Body of pancreas (tissue), 4 donors: ENCODE data around the gene GMPR2. TPM values are rescaled to one million over a fixed set of nuclear protein-coding genes. Genes with fewer than 3 reads are reported as not detected.

ENCODE experiments used
- ATAC-seq: fragments of 150-250 bp; one replicate; pipeline ENCODE4 v1.9.1; 2016
- DNase-seq, 4 donors: peaks; one replicate each; pipeline ENCODE4 v3.0.0-alpha.2; 2019
- H3K27ac ChIP-seq, 4 donors: fragments of 200-600 bp; sonication (generic); 1 replicate in 3 of 4; 2 replicates in 1 of 4; pipeline versions ENCODE4 v1.5.1 to v1.6.1; 2016 to 2019; ENCODE audit warnings: mild to moderate bottlenecking in 1 of 4, mixed read lengths in 1 of 4, moderate library complexity in 1 of 4
- H3K27me3 ChIP-seq, 2 donors: fragments of 200-600 bp; sonication (generic); one replicate each; pipeline ENCODE4 v1.6.0; 2016; ENCODE audit warnings: mild to moderate bottlenecking in 1 of 2
- H3K36me3 ChIP-seq, 2 donors: fragments of 200-600 bp; sonication (generic); replicated peaks in 1 of 2; 2 replicates each; pipeline ENCODE4 v1.5.1; 2016; ENCODE audit warnings: low read depth in 2 of 2; ENCODE audit not compliant: insufficient read depth in 1 of 2
- H3K4me1 ChIP-seq: fragments of 200-600 bp; sonication (generic); one replicate; pipeline ENCODE4 v1.6.0; 2016
- H3K4me3 ChIP-seq, 2 donors: fragments of 200-600 bp; sonication (generic); 1 replicate in 1 of 2; 2 replicates in 1 of 2; pipeline ENCODE4 v1.5.1; 2016 to 2019
- H3K9me3 ChIP-seq, 3 donors: fragments of 200-600 bp; sonication (generic); 1 replicate in 2 of 3; 2 replicates in 1 of 3; pipeline ENCODE4 v1.5.1; 2016
- CTCF ChIP-seq, 7 experiments: fragments of 450-650 bp in 4 of 7; fragments of 200-600 bp in 3 of 7; sonication (generic) in 3 of 7; IDR thresholded peaks; one replicate each; pipeline ENCODE4 v1.5.1; 2016 to 2019; ENCODE audit warnings: antibody characterized with exemption in 7 of 7
- POLR2A ChIP-seq, 3 donors: fragments of 450-650 bp; IDR thresholded peaks; one replicate each; pipeline ENCODE4 v1.6.1; 2016; ENCODE audit warnings: antibody characterized with exemption in 3 of 3, mild to moderate bottlenecking in 2 of 3
- WGBS, 2 donors: methylation state at CpG; one replicate each; pipeline ENCODE4 v1.1.5; 2017; 5-methylcytosine and 5-hydroxymethylcytosine counted together
- intact Hi-C: fragments of 100-400 bp; cut with DNase I; formaldehyde crosslinking; loops from one replicate; pipeline ENCODE4 v1.15.1; 2023
- total RNA-seq, 2 donors: library from RNA; depleted of rRNA; stranded (reverse); fragments of >200 nt; gene quantifications; one replicate each; pipeline ENCODE4 v1.1.0, GENCODE V29; 2016

GMPR2 gene
- total RNA-seq, 2 donors from 2014 or later = 30.9 to 41.9 TPM

- H3K27ac ChIP-seq = no peak overlapping the region
- intact Hi-C loops = no loop called here
- no peak overlapping the region for H3K4me3 ChIP-seq
- no peak for ATAC-seq
- peak in 1 of 4 donors; percentile 10 for DNase-seq
- no peaks in the 10 kb centered on the region for H3K27me3 ChIP-seq
- TF ChIP-seq POLR2A (IDR thresholded peaks at IDR 0.05) (no peak), CTCF (IDR thresholded peaks at IDR 0.05) (no peak)
- H3K36me3 ChIP-seq = peaks cover 6 to 22% of the 10 kb centered on the region in 2 donors
- no peaks in the 10 kb centered on the region for H3K9me3 ChIP-seq
- peaks cover 4% of the 10 kb centered on the region for H3K4me1 ChIP-seq
- WGBS, 2 donors = 86 to 89% methylated on average over 11 of the region's 11 CpGs
Measured at GRCh38 chr14:24206260-24207103, 26.2 kb upstream of the GMPR2 start.

- H3K27me3 ChIP-seq = no peaks in the 10 kb centered on the region
- no peak overlapping the region for H3K27ac ChIP-seq
- TF ChIP-seq POLR2A (IDR thresholded peaks at IDR 0.05) (no peak), CTCF (IDR thresholded peaks at IDR 0.05) (no peak)
- peak in 1 of 4 donors; percentile 7 for DNase-seq
- H3K9me3 ChIP-seq = no peaks in the 10 kb centered on the region
- H3K4me3 ChIP-seq = no peak overlapping the region
- H3K36me3 ChIP-seq = peaks cover 6 to 22% of the 10 kb centered on the region in 2 donors
- peaks cover 9% of the 10 kb centered on the region for H3K4me1 ChIP-seq
- 92 to 93% methylated on average over 5 of the region's 5 CpGs for WGBS, 2 donors
- no peak for ATAC-seq
- intact Hi-C loops = no loop called here
Measured at GRCh38 chr14:24207104-24207551, 25.6 kb upstream of the GMPR2 start.

GRCh38 chr14:24207625-24208024, 25.1 kb upstream of the GMPR2 start:
- no peak for ATAC-seq
- TF ChIP-seq POLR2A (IDR thresholded peaks at IDR 0.05) (no peak), CTCF (IDR thresholded peaks at IDR 0.05) (no peak)
- 100% methylated on average over 2 of the region's 2 CpGs for WGBS, 2 donors
- Histone ChIP-seq H3K27ac (no peak overlapping the region), H3K27me3 (no peaks in the 10 kb centered on the region), H3K4me3 (no peak overlapping the region), H3K4me1 (peaks cover 14% of the 10 kb centered on the region), H3K9me3 (no peaks in the 10 kb centered on the region), H3K36me3 (peaks cover 6 to 22% of the 10 kb centered on the region in 2 donors)
- intact Hi-C loops = no loop called here
- DNase-seq = peak in 1 of 4 donors; percentile 7

- no peak for DNase-seq
- no peak for ATAC-seq
- intact Hi-C loops = no loop called here
- H3K27me3 ChIP-seq = no peaks in the 10 kb centered on the region
- 87 to 90% methylated on average over 6 of the region's 6 CpGs for WGBS, 2 donors
- TF ChIP-seq POLR2A (IDR thresholded peaks at IDR 0.05) (no peak), CTCF (IDR thresholded peaks at IDR 0.05) (no peak)
- peaks cover 30% of the 10 kb centered on the region for H3K4me1 ChIP-seq
- no peak overlapping the region for H3K4me3 ChIP-seq
- H3K36me3 ChIP-seq = peaks cover 6 to 18% of the 10 kb centered on the region in 2 donors
- no peak overlapping the region for H3K27ac ChIP-seq
- H3K9me3 ChIP-seq = no peaks in the 10 kb centered on the region
Measured at GRCh38 chr14:24211311-24211710, 21.4 kb upstream of the GMPR2 start.
